DMS79 (cell line): ENCODE measurements around the gene XYLT1.
"Not testable (repeated sequence)": the region's sequence is repeated elsewhere in the genome, so short reads cannot be mapped to it uniquely, and the experiment has no call there.

Experiments
- DNase-seq: peaks from one replicate; lab custom pipeline; 2025; lab: John Stamatoyannopoulos, UW

XYLT1 gene

DNA sequence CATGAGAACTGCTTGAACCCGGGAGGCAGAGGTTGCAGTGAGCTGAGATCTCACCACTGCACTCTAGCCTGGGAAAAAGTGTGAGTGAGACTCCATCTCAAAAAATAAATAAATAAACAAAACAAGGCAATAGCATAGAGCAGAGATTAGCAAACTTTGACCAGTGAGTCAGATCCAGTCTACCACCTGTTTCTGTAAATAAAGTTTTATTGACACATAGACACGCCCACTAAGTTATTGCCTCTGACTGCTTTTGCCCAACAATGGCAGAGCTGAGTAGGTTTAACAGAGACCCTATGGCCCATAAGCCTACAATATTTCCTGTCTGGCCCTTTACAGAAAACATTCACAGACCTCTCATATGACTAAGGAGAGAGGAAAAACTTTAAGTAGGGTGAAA, 44.3 kb downstream of the XYLT1 start:
- no peak for DNase-seq

DNA sequence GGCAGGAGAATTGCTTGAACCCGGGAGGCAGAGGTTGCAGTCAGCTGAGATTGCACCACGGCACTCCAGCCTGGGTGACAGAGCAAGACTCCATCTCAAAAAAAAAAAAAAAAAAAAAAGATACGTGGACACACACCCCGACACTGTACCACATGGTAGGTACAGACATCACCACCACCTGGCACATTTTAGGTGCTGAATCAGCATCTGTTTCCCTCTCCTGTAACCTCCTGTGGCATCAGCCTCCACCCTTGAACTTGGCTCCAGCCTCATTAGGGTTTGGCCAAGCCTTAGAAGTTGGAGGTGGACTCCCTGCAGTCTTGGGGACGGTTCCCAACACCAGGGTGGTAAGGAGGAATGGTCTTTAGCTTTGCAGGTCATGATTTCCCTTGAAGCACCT, 46.0 kb downstream of the XYLT1 start:
- no peak for DNase-seq

DNA sequence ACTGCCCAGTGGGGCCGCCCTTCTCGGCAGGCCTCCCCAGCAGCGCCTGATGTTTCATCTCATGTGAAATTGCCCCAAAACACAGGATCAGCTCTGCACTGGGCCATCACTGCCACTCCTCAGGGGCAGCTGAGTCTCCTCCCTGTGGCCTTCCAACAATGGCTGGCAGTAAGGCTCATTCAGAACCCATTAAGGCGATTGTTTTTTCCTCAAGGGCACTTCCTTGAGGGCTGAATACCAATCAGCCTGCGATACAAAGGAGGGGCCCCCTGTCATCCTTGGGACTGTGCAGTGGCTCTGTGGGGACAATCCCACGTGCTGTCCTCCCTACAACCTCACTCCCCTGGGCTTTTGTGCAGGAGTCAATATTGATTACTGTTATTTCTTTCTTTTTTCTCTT, 47.5 kb downstream of the XYLT1 start:
- no peak for DNase-seq

DNA sequence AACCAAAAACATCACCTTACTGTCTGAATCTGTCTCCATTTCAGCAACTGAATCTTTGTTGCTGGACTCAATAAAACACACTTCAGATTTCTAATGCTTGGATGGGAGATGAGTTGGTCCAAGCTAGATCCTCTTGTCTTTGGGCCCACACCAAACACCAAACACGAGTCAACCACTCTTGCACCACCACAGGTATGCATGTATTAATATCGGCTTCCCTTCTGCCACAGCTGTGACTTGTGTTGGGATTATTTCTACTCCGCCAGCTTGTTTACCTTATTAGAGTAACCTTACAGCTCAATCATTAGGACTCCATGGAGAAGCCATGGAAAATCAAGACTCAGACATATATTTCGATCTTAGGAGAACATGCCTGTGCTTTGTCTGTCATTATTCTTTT, 49.9 kb downstream of the XYLT1 start:
- no peak for DNase-seq

DNA sequence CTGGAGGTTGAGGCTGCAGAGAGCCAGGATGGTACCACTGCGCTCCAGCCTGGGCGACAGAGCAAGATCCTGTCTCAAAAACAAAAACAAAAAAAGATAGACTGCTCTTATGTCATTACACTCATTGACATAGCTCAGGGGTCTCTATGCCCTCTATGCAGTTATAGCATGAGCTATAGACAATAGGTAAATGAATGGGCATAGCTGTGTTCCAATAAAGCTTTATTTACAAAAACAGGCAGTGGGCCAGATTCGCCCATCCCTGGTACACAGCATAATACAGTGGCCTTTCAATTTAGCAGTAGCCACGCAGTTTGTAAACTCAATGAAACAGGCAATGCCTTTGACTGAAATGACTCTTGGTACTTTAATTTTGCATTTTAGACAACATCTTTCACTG, 51.5 kb downstream of the XYLT1 start:
- DNase-seq, result no peak

DNA sequence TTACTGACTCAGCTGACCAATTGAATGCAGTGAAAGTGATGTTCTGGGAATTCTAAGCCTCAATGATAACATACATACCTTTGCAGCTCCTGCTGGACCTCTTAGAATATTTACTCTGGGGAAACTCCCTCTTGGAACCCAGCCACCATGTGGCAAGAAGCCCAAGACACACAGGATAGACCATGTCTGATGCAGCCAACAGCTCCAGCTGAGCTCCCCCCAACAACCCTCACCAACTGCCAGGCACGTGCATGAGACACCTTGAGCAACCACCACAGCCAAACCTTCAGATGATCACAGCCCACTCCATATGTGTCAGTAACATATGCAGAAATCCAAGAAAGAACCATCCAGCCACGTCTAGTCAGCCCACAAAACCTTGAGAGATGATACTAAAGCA, 53.0 kb downstream of the XYLT1 start:
- no peak for DNase-seq

DNA sequence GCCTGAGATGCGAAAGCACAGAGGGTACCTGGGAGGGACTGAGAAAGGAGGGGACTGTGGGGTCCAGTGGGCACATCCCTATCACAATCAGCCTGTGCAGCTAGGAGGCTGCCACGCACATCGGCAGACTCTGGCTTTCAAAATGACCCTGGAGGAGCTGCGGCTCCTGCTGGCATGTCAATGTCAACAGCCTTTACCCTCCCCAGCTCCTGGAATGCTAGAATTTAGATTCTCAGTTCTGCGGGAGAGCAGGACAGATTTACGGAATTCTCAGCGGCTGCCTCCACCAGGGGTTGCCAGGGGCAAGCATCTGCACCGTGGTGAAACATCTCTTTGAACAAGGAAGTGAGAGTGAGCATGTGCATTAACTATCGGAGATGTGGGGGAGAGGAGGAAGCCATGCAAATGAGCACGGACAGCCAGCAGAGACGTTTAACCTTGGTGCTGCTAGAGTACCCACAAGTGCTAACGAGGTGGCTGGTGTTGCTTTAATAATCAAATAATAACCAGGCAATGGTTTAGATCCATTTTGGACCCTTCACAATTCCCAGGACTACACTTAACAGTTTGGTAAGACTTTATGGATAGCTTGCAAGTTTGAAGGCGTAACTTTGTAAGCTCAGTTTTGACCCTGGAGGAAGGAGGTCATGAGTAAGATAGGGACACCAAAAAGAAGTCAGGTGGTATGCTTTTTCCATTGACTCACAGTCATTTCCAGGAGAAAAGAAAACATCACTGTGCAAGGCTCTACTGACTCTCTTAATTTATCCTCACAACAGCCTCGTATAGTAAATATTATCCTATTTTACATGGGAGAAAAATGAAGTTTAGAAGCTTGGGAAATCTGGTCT, 54.1 kb downstream of the XYLT1 start:
- no peak for DNase-seq

DNA sequence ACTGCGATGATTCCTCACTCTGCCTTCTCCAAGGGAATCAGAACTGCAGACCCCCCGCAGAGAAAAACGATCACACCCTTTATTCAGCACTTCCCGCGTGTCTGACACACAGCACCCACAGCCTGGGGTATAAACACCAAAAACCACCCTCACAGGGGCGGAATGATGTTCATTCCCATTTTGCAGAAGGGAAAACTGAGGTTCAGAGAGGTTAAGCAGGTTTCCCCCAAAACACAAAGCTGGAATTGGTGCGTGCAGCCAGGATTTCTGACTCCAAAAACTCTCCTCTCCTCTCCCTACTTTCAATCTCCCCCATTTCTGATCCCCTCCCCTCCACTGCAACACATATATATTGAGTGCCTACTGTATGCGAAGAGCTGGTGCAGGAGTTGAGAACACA, 55.8 kb downstream of the XYLT1 start:
- no peak for DNase-seq

DNA sequence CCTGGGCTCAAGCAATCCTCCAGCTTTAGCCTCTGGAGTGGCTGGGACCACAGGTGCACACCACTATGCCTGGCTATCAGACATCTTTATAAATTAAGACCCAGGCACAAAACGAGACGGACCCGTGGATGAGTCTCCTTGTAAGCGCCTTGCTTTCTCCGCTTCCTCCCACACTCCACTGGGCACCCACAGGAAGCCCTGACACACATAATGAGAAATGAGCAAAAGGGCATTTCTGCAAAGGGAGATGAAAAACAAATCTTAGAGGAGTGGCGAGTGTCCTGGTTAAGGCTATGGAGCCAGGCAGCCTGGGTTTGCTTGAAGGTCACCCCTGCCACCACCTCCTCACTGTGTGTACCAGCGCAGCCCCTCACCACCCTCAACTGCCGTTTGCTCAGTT, 56.3 kb downstream of the XYLT1 start:
- no peak for DNase-seq

DNA sequence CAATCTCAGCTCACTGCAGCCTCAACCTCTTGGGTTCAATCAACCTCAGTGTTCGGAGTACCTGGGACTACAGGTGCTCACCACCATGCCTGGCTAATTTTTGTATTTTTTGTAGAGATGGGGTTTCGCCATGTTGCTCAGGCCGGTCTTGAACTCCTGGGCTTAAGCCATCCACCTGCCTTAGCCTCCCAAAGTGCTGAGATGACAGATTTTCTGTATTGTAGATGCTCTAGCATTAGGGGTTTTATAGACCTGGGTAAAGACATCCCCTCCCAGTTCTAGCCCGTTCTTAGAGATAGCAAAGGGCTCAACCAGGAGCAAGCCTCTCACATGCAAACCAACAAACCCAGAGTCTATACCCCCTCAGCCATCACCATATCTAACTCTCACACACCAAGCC, 57.3 kb downstream of the XYLT1 start:
- DNase-seq, result no peak

DNA sequence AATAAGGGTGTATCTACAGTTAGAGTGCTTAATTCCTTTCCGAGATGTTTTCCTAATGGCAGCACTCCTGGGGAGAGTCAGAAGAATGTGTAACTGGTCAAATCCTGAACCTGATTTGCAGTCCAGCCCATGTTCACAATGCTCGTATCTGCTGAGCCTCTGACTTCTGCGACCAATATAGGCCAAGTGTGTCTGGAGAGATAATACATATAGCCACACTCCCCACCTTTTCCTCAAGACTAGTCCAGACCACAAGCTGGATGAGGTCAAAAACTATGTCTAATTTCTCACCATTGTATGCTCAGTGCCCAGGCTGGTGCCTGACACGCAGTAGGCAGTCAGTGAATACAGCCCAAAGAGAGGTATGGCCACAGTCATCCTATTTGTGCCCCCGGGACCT, 58.0 kb downstream of the XYLT1 start:
- no peak for DNase-seq

DNA sequence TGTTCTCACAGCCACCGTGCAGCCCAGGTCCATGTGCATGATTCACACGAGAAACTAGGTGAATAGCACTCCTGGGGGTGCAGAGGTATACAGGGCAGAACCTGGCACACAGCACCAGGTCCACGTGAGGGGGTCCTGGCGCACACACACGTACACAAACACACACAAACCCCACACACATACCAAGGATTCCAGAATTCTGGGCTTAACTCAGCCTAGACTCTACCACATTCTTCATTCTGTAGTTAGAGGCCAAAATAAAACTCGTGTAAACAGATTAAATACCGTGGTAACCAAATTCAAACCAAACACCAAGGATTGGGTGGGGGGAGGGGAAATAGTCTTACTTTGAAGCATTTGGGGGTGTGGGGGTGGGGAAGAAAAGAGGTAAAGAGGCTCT, 58.5 kb downstream of the XYLT1 start:
- DNase-seq, result no peak

DNA sequence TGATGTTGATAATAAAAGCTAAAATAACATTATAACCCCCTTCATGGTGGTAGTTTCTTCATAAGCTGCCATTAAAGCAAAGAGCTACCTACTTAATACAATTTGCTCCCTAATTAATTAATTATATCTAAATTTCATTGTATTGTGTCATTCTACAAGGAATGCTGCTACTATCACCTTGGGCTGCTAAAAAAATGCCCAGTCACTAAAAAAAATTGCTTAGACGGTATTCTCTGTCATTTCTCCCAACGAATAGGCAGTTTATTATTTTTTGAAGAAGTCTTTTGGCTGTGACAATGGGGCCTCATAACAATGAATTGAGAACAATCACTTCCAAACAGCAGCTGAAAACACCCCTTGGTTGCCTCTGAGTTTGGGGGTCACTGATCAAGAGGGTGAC, 59.5 kb downstream of the XYLT1 start:
- no peak for DNase-seq

DNA sequence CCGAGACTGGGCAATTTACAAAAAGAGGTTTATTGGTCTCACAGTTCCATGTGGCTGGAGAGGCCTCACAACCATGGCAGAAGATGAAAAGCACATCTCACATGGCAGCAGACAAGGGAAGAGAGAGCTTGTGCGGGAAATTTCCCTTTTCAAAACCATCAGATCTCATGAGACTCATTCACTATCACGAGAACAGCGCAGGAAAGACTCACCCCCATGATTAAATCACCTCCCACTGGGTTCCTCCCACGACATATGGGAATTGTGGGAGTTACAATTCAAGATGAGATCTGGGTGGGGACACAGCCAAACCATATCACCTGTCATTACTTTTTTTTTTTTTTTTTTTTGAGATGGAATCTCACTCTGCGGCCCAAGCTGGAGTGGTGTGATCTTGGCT, 60.4 kb downstream of the XYLT1 start:
- DNase-seq, result not testable (repeated sequence)

DNA sequence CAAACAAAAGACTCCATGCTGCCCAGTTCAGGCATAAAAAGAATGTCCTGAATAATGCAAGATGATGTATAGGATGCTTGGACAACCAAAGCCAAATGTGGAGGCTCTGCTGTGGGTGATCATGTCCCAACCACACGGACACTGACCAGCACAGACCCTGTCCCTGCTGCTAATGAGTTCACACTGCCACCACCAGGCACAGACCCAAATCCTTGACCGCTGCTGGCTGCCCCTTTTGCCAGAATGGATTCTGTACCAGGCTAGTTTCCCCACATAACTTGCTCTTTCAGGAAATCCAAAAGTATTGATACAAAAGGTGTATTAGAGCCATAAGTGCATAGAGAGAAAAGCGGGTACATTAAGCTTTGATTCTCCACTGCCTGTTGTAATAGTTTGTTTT, 60.9 kb downstream of the XYLT1 start:
- no peak for DNase-seq

DNA sequence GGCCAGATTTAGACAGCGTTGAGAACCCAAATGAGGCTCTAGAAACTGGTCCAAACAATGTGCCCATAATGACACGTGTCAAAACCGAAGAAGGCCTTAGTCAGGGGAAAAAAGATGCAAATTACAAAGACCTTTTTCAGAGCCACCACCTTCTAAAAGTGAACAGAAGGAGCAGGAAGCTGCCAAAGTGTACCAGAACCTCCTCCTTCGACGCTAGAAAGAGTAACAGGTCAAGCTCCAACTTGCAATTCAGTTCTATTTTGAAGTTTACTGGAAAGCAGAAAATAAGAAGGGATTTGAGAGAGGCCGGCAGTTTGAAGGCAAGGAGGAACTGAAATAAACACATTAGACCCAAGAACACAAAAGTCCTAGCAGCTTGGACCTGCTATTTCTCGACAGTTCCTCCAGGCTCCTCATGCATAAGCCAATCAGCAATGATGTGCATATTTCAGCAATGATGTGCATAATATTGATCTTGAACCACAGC, 61.8 kb downstream of the XYLT1 start:
- no peak for DNase-seq

DNA sequence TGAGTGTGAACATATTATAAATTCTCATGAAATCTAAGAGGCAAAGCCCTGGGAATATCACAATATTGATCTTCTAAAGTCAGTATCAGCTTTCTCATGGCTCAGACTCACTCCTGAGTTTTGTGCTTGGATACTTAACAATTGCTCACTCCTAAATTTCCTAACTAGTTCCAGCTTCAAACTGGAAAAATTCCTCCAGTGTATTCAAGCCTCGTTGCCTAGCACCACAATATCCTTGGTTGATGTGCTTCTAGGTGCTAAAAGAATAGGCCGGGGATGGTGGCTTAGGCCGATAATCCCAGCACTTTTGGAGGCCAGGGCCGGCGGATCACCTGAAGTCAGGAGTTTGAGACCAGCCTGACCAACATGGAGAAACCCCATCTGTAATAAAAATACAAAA, 62.5 kb downstream of the XYLT1 start:
- DNase-seq, result no peak

DNA sequence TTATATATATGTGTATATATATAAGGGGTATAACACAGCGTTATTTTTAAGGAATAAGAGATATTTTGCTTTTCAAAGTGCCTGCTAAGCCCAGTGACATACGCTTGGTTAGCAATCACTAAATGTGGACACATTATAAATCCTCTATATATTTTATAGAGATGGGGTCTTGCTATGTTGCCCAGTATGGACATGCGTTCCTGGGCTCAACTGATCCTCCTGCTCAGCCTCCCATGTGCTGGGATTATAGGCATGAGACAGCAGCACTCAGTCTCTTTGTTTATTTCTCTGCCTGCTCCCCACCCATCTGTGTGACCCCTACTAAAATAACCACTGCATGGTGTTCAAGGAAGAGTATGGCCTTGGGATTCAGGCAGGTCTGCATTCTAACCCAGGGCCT, 63.4 kb downstream of the XYLT1 start:
- DNase-seq, result no peak

DNA sequence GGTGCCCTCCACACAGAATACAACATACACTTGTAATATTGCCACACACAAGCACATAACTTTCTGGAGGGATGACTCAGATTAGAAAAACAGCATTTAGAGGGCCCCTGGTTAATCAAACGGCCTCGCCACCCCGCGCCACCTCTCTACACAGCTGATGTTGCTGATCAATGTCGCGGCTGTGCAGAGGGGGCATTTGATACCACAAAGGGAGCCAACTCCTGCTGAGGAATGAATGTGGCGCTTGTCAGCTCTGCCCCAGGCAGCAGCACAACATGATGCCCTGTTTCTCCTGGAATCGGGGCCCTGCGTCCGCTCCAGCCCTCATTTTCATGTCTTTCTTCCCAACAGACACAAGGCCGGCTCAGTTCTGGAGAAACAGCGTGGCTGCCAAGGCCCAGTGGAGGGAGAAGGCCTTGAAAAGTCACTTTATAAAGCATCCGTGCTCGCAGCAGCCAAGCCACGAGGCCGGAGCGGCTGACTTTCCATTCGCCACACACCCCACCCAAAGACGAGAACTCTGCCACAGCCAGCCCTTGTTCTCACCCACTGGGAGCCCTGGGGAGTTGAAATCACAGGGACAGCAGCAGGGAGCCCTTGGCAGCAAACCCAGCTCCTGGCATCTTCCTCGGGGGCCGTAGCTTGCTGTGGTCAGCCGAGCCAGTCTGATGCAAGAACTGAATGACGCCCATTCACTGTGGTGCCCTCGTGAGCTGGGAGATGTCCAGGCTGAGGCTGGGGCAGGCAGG, 65.6 kb downstream of the XYLT1 start:
- no peak for DNase-seq

DNA sequence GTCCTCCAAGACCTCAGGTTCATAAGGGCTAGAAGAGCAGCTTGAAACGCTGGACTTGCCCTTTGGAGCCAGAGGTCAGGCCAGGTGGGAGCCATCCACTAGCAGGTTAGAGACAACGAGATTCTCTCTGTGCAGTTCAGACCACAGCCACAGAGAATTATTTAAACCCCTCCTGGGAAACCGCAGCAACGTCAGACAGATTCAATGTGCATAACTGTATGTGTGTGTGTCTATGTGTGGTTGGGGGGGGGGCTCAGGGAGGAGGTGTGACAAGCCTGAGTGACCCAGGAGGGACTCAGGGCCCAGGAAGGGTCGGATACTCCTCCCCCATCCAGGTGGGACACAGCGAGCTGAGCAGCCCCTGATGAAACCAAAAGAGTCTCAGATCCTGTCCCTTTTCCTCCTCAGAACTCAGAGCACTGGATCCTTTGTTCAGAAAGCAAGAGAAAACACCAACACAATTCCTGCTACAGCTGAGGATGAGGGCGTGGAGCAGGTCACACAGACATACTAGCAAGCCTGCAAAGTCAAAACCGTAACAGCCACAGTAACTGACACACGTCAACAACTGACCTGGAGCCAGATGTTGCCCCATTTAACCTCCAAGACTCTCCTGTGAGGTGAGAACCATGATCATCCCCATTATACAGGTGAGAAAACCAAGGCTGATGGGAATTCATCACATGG, 66.8 kb downstream of the XYLT1 start:
- no peak for DNase-seq

DNA sequence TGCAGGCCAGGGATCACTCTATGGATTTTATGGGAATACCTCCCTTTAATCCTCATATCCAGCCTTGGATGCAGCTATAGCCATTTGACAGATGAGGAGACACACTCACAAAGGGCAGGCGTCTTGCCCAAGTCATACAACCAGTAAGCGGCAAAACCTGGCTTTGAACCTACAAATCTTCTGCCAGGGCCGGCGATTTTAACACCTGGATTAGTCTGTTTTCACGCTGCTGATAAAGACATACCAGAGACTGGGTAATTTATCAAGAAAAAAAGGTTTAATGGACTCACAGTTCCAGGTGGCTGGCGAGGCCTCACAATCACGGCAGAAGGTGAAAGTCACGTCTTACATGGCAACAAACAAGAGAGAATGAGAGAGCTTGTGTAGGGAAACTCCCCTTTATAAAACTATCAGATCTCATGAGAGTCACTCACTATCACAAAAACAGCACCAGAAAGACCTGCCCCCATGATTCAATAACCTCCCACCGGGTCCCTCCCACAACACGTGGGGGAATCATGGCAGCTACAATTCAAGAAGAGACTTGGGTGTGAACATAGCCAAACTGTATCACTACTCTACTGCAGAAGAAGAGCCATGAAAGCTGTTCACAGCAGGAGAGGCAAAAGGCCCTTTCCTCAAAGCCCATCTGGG, 67.5 kb downstream of the XYLT1 start:
- no peak for DNase-seq

DNA sequence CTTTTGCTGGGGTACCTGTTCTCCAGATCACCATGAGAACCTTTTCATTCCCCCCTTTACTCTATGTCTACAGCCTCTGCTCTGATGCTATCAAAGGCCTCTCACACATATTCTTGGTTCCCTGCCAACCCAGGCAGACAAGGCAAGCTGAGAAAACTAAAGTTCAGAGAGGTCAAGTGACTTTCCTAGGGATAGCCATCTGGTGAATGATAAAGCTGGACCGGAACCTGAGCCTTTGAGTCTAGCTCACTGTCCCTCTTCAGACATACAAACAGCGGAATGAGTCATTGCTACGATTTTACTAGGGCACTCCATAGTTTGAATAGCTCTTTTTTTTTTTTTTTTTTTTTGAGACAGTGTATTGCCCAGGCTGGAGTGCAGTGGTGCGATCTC, 73.3 kb downstream of the XYLT1 start:
- peak; percentile 77 for DNase-seq
